Keratinocyte (primary cell): Measurements from ENCODE around the gene RCSD1.

Experiments
- CTCF ChIP-seq, 3 experiments: IDR thresholded peaks in 1 of 3; conservative IDR thresholded peaks in 1 of 3; optimal IDR thresholded peaks in 1 of 3; 2 replicates in 2 of 3; 3 replicates in 1 of 3; pipeline versions ENCODE3 to v1.5.1; 2011; ENCODE audit warnings: low read length in 3 of 3, mild to moderate bottlenecking in 3 of 3, moderate library complexity in 2 of 3, control low read depth in 1 of 3, inconsistent platforms in 1 of 3; ENCODE audit not compliant: insufficient read depth in 2 of 3; ENCODE audit errors: extremely low read depth in 1 of 3
- EZH2 ChIP-seq: IDR thresholded peaks from one replicate; pipeline ENCODE4 v1.6.1; 2012; ENCODE audit warnings: inconsistent platforms, mild to moderate bottlenecking, low read length, moderate library complexity

DNA sequence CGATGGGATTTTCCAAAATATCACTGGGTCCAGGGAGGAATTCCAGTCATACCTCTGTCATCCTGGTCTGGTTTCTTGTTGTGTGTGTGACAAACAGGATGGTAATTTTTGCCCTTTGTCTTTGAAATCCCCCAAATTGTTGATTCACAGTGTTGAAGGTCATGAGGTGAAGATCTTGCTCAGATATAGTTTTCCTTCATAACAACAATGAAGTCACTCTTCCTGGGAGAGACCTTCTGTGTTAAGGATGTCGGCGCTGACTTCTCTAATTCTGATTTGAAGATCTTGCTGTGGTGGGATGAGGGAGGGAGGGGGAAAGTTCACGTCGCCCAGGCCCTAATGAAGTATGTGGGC lies 59.5 kb downstream of the RCSD1 start:
- no peak for TF ChIP-seq CTCF (optimal IDR thresholded peaks at IDR 0.05 in 1 of 3, IDR thresholded peaks at IDR 0.05 in 1 of 3, conservative IDR thresholded peaks at IDR 0.05 in 1 of 3; ENCODE audit: extremely low read depth in 1 of 3, insufficient read depth in 2 of 3, low read length in 3 of 3)
- TF ChIP-seq EZH2, result no peak
